Limb (tissue), 2 donors: ENCODE data around the gene TRIM31.
"Not testable (repeated sequence)": the region's sequence is repeated elsewhere in the genome, so short reads cannot be mapped to it uniquely, and the experiment has no call there.

Experiments used
- DNase-seq, 2 donors: peaks; one replicate each; pipeline ENCODE4 v3.0.0-alpha.2; 2016; ENCODE audit errors: extremely low spot score in 2 of 2

The TRIM31 gene

DNA sequence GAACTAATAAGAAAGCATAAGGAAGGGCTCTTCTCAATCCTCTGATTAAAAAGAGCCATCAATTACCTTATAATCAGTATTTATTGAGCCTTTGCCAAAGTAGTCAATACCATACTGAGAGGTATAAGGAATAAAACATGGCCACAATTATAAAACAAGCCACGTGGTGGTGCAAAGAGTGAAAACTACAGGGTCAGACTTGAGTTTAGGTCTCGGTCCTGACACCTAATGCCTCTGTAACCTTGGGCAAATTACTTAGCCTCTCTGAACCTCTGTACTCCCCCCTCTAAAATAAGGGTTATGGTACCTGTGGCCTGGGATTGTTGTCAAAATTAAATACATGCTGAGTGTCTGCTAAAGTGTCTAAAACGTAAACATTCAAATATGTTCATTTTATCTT is 36.3 kb upstream of the TRIM31 start:
- DNase-seq = no peak

GRCh38 chr6:30147096-30147495 is 34.2 kb upstream of the TRIM31 start:
- DNase-seq = no peak

- no peak for DNase-seq
Observed at GRCh38 chr6:30145818-30146217, 32.9 kb upstream of the TRIM31 start.

- no peak for DNase-seq
Observed at GRCh38 chr6:30144811-30145210, 31.9 kb upstream of the TRIM31 start.

DNA sequence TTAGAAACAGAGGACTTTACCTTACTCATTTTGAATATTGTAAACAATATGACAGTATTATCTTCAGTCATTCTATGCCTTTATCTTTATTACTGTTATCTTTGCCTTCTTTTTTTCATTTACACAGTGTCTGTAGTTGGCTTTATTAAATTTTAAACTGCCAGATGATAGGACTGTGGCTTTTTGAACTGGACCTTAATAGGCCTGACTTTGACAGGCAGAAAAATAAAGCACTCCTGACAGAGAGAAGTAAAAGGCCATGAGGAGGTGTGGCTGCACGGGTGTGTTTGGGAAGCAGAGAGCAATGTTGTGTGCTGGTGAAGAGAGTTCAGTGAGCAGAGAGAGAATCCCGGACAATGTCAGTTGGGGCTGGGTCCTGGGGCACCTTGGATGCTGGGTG is 30.9 kb upstream of the TRIM31 start:
- DNase-seq = no peak

DNA sequence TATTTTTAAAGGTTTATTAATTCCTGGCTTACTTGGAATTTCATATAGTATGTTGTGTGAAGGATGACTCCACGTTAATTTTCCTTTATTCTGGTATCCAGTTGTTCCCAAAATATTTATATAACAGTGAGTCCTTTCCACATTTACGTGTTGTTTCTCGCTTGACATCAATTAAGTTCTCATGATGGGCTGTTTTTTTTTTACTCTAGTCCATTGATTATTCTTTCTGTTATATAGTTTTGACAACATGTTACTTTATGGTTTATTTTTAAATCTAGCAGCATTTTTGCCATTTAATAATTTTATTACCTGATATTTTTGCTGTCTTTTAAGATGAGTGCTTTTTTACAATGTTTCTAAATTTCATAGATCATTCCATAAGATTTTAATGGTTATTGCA is 29.8 kb upstream of the TRIM31 start:
- no peak for DNase-seq

DNA sequence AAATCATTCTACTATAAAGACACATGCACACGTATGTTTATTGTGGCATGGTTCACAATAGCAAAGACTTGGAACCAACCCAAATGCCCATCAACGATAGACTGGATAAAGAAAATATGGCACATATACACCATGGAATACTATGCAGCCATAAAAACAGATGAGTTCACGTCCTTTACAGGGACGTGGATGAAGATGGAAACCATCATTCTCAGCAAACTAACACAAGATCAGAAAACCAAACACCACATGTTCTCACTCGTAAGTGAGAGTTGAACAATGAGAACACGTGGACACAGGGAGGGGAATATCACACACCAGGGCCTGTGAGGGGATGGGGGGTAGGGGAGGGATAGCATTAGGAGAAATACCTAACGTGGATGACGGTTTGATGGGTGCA is 27.4 kb upstream of the TRIM31 start:
- DNase-seq = not testable (repeated sequence)

DNA sequence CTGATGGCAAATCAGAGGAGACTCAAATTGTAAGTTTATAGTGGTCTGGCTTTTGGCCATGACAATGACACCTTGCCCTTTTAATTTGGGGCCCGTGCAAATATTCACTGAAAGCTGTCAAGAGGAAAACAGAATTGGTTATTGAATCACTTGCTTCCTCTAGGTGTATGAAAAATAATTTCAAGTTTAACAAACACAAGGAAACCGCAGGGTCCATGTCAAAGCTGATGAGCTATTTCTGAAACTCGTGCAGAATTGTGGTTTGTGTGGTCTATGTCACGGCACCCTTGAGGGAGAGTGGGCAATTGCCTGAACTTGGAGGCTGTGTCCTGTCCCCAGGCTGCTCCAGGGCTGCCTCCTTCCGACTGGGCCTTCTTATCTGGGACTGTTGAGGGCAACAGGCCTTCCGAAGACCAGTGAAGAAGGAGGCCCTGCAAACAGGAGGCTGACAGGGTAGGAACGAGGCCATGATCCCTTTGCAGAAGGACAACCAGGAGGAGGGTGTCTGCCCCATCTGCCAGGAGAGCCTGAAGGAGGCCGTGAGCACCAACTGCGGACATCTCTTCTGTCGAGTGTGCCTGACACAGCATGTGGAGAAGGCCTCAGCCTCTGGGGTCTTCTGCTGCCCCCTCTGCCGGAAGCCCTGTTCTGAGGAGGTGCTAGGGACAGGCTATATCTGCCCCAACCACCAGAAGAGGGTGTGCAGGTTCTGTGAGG is 23.8 kb upstream of the TRIM31 start:
- no peak for DNase-seq

DNA sequence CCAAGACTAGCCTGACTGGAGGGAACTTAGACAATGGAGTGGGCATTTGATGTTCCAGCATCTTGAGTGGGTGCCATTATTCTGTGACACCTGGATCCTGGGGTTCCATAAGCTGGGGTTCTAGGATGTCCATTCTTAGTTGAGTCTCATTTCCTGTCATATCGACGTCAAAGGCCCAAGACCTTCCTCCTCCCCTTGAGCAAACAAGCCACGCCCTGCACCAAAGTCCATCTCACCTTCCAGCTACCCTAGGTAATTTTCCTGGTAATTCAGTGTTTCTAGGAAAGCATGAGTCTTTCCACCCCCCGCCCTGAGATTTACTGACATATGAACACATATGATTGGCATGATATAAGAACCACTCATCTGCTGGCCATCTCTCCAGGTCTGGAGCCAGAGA is 22.9 kb upstream of the TRIM31 start, which contains the start of gene TRIM40:
TSS of gene TRIM40 (plus strand) at position 384 of the 400 bp plus-strand sequence. CDS start 897 bp downstream, outside the sequence.
- no peak for DNase-seq

- DNase-seq = no peak
Observed at GRCh38 chr6:30135147-30135546, 22.3 kb upstream of the TRIM31 start.

GRCh38 chr6:30131947-30132497 is 19.1 kb upstream of the TRIM31 start:
- DNase-seq = no peak

DNA sequence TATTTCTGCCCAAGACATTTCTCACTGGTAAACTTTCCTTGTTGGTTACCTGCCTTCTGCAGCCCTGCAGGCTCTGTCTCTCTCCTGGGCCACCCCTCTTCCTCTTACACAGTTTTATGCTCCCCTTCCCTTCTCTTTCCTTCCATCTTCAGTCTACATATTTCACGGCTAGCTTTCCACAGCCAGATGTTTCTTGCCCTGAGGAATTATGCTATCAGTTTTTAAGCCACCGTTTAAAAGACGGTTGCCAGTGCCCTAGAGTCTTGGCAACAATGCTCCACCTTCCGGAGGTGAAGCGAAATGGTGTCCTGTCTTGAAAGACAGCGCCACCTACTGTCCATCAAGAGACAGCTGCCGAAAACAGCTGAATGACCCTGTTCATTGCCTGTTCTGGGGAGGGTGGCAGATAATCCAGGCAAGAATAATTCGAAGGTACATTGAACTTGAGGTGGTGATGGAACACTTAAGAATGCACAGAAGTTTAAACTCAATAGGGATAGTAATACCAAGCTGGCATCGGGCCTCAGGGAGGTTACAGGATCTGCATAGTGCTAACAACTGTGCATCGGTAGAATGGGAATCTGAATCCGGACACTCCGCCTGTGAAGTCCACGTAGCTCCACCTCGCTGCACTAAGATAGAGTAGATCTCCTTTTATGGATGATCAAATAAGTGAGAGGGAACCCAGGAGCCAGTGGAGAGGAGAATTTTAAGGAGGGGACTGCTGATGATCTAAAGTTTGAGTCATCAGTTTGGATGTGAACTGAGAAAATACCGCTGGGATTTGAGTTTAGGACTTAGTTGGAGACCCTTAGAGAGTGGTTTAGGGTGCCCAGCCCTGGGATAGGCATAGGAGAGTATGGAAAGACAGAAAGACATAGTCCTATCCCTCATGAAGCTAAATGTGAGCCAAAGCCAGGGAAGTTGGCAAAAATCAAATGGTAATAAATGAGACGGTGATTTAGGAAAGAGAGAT is 18.3 kb upstream of the TRIM31 start:
- peak; percentile 62 to 88 for DNase-seq

DNA sequence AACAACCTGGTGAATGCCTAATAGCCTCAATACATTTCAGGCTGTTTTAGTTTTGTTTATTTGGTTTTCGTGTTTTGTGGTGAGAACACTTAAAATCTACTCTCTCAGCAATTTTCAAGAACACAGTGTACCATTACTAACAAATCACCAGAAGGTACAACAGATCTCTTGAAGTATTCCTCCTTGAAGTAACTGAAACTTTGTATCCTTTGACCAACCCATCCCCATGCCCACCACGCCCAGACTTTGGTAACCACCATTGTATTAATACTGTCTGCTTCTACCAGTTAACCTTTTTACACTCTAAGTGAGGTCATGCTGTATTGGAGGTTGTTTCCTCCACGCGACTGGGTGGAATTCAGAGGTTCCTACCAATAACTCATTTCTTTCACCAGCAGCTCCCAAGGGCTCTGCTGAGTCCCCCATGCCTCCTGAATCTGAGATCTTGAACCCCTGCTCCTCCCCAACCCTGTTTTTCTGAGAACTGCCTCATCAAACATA is 17.3 kb upstream of the TRIM31 start:
- no peak for DNase-seq

DNA sequence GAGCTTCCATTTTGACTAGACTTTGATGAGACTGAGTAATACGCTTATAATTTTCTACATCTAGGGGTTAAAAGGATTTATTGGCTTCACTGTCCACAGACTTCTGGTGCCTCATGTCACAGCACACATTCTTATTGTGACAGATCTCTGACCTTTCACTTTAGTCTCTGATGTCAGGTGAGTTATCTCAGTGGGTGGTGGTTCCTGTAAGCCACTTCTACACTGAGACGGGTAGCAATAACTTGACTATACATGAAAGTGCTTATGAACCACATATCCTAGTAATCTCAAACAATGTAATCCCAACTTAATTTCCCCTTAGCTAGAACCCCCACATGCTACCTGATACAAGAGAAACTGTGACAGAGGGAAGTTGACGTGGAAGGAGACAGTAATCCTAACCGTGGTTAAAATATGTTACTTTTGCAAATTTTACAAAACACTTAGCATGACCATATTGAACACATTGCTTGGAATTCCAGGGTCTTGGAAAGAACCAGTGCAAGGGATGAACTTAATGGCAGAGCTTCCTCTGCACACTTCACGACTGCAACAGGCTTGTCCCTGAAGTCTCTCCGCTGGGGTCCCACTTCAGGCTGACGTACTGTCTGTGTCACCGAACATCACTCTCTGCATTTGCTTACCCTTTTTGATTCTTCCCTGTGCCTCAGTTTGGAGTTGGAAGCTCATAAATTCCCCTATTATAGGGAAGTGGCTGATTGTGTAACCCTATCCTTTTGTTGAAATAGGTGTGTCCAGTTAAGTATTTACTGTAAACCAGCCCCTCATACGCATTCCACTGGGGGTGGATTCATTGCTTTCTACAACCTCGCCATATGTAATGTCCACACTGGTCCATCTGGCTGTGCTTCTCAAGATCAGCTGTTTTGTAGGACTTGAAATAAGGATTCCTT is 16.6 kb upstream of the TRIM31 start:
- DNase-seq = no peak

- DNase-seq = no peak
Observed at GRCh38 chr6:30127238-30128093, 14.6 kb upstream of the TRIM31 start.

- no peak for DNase-seq
Observed at GRCh38 chr6:30122515-30122914, 9.6 kb upstream of the TRIM31 start.

- DNase-seq = no peak
Observed at GRCh38 chr6:30121446-30122366, 8.8 kb upstream of the TRIM31 start.

GRCh38 chr6:30118691-30119090 is 5.8 kb upstream of the TRIM31 start:
- DNase-seq = not testable (repeated sequence)

- no peak for DNase-seq
Observed at GRCh38 chr6:30116724-30117123, 3.8 kb upstream of the TRIM31 start.
